ENCODE data around the gene GPR61. TPM values are rescaled to one million over a fixed set of nuclear protein-coding genes. Genes with fewer than 3 reads are reported as not detected.

Gene GPR61
- total and polyA plus RNA-seq, 7 donors, result 0.10 to 1.4 (median 0.18) TPM; not detected in 4

DNA sequence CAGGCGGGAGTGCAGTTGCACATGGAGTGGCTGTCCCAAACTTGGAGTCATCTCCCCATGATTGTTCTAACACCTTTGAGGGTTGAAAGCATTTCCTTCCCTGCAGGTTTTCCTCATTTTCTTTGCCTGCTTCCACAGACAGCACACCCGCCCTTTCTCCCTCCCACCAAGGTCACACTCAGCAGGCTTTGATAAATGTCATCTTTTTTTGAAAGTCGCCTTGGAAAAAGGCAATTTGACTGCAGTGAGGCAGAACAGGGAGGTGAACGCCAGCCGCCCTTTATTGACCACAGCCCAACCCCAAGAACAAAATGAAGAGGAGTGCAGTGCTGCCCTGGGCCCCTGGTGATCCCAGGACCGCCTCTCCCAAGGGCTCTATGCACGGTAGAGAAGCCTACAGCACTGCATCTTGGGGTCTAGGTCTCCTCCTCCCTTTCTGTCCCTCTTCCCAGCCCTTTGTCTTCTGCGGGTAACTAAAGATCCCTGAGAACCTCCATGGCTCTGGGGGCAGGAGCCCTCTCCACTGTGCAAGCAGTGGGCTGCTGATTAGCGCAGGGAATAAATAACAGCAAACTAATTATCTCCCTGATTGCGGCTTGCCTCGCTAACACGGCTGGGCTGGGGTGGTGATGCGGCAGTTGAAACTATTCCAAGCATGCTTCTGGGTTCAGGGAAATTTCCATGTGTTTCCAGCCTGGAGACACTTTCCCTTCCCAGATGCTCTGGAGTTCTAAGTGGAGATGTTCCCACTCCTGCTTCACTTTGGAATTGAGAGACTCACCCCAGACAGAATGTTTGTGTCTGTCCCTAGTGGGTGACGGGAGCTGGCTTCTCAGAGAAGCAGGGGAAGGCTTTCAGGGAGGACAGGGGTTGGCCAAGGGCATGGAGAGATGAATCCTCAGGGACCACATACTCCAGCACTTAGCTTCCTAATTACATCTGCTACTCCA is 18.4 kb upstream of the GPR61 start:
- intact Hi-C loops (cut with DNase I), result no loop called here
- no peak for ATAC-seq

DNA sequence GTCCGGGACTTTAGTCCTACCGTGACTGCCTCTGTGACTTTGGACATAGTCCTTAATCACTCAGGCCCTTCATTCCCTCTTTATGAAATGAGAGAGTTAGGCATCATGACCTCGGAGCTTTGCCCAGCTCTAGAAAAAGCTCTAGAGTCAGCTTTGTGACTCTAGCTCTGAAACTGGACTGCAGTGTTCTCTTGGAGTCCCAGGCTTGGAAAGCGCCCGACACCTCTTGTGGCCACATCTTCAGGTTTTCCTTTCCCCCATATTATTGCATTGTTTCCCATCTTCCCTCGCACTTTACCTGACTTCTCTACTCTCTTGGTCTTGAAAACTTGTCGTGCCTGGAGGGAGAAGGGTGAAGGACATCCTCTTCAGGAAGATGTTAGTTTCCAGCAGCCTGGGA is 17.6 kb upstream of the GPR61 start:
- no peaks in the 10 kb centered on the region for H3K36me3 ChIP-seq (ENCODE audit: insufficient read depth in 1 of 2, low read depth in 1 of 2)
- 79 to 88% (median 84%) methylated on average over 7 of the region's 7 CpGs for WGBS, 3 donors

More for the DNA sequence above, 18.4 kb upstream of the GPR61 start:
- Histone ChIP-seq H3K27me3 (ENCODE audit: insufficient read depth in 3 of 3, low read length in 2 of 3) (no peaks in the 10 kb centered on the region), H3K27ac (no peak overlapping the region), H3K4me1 (no peaks in the 10 kb centered on the region), H3K9me3 (no peaks in the 10 kb centered on the region), H3K4me3 (no peak overlapping the region), H3K36me3 (ENCODE audit: insufficient read depth in 1 of 2, low read depth in 1 of 2) (no peaks in the 10 kb centered on the region)
- 64 to 67% (median 66%) methylated on average over 14 of the region's 14 CpGs for WGBS, 3 donors
- no peak for DNase-seq
- TF ChIP-seq, protein P1, sequence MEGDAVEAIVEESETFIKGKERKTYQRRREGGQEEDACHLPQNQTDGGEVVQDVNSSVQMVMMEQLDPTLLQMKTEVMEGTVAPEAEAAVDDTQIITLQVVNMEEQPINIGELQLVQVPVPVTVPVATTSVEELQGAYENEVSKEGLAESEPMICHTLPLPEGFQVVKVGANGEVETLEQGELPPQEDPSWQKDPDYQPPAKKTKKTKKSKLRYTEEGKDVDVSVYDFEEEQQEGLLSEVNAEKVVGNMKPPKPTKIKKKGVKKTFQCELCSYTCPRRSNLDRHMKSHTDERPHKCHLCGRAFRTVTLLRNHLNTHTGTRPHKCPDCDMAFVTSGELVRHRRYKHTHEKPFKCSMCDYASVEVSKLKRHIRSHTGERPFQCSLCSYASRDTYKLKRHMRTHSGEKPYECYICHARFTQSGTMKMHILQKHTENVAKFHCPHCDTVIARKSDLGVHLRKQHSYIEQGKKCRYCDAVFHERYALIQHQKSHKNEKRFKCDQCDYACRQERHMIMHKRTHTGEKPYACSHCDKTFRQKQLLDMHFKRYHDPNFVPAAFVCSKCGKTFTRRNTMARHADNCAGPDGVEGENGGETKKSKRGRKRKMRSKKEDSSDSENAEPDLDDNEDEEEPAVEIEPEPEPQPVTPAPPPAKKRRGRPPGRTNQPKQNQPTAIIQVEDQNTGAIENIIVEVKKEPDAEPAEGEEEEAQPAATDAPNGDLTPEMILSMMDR (IDR thresholded peaks at IDR 0.05), result no peak

DNA sequence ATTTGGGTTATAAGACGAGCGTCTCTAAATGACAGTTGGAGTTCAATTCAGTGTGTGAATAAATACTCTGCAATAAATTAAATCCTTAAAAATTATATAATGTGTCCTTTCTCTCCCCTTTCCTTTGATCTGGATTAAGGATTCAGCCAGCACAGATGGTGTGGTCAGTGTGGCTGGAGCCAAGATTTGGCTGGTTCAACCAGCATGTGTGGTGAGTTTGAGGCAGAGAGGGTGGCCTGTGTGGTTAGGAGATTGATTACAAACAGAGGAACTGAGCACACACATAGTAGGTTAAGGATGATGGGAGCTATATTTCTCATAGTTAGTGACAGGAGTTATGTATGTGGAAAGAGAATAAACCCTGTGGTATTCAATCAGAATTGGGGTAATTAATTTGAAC is 16.0 kb upstream of the GPR61 start:
- intact Hi-C loops (cut with DNase I), result no loop called here
- TF ChIP-seq, protein P1 (IDR thresholded peaks at IDR 0.05), result no peak
- Histone ChIP-seq H3K4me1 (no peaks in the 10 kb centered on the region), H3K36me3 (ENCODE audit: insufficient read depth in 1 of 2, low read depth in 1 of 2) (no peaks in the 10 kb centered on the region), H3K27me3 (ENCODE audit: insufficient read depth in 3 of 3, low read length in 2 of 3) (no peaks in the 10 kb centered on the region), H3K9me3 (no peaks in the 10 kb centered on the region), H3K27ac (no peak overlapping the region), H3K4me3 (no peak overlapping the region)
- ATAC-seq, result no peak
- WGBS, 3 donors, result 63 to 85% (median 78%) methylated on average over 2 of the region's 2 CpGs
- no peak for DNase-seq

More for the DNA sequence above, 17.6 kb upstream of the GPR61 start:
- no peaks in the 10 kb centered on the region for H3K9me3 ChIP-seq
- TF ChIP-seq, protein P1 (IDR thresholded peaks at IDR 0.05), result no peak
- H3K27ac ChIP-seq, result no peak overlapping the region
- ATAC-seq, result no peak
- H3K4me3 ChIP-seq, result no peak overlapping the region
- no peak for DNase-seq
- no peaks in the 10 kb centered on the region for H3K4me1 ChIP-seq
- no peaks in the 10 kb centered on the region for H3K27me3 ChIP-seq (ENCODE audit: insufficient read depth in 3 of 3, low read length in 2 of 3)
- intact Hi-C loops (cut with DNase I), result no loop called here

DNA sequence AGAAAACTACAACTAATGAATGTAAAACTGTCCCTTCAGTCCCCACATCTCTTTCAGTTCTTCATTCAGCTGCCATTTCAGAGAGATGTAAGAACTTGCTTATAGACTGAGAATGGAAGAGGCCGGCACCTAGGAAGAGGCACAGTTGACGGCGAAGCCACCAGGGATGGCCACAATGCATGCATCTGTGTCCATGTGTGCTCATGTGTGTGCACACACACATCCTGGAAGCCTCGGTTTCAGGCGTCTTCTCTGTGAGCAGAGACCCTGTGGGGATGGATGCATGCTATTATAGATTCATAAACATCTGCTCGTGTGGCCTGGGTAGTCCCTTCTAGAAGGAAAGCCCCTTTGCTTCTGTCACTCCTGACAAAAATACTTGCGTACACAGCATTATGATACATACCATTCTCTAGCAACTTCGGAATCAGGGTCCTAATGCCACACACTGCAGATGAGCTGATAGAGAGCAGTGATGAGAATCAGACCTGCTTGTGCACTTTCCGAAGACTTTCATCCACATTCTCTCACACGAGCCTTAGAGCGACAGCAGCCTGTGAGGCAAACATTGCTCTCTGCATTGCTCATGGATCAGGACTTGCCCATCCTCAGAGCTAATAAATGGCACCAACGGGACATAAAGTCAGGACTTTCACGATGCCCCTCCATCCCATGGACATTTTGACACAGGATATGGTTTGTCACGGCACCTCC is 12.4 kb upstream of the GPR61 start:
- WGBS, 3 donors, result 68 to 78% (median 77%) methylated on average over 14 of the region's 14 CpGs
- no peak for DNase-seq
- no peaks in the 10 kb centered on the region for H3K27me3 ChIP-seq (ENCODE audit: insufficient read depth in 3 of 3, low read length in 2 of 3)
- H3K4me1 ChIP-seq, result peaks cover 27% of the 10 kb centered on the region
- TF ChIP-seq, protein P1 (IDR thresholded peaks at IDR 0.05), result no peak
- no peak overlapping the region for H3K4me3 ChIP-seq
- intact Hi-C loops (cut with DNase I), result loop anchor here in 1 of 2 donors (5.0 kb wide), 1 partner anchor 110 kb away; no protein-coding TSS in a partner anchor
- no peak overlapping the region for H3K27ac ChIP-seq
- no peaks in the 10 kb centered on the region for H3K36me3 ChIP-seq (ENCODE audit: insufficient read depth in 1 of 2, low read depth in 1 of 2)
- no peak for ATAC-seq
- no peaks in the 10 kb centered on the region for H3K9me3 ChIP-seq
